Measurements from ENCODE around the gene XKR3. TPM values are rescaled to one million over a fixed set of nuclear protein-coding genes. Genes with fewer than 3 reads are reported as not detected.

Gene XKR3
- total RNA-seq, 1 experiment from 2014 or later, result not detected

GRCh38 chr22:16827506-16827905 is 2.3 kb upstream of the XKR3 start:
- H3K14ac ChIP-seq (ENCODE audit: insufficient read depth, low read length), result no peak overlapping the region
- no peak for TF ChIP-seq CTCF (conservative IDR thresholded peaks at IDR 0.05)
- no peak overlapping the region for H3K9ac ChIP-seq (ENCODE audit: extremely low read depth, insufficient read length, low read length)
- no peak overlapping the region for H3K23ac ChIP-seq (ENCODE audit: insufficient read length, low read depth, low read length)
- H2BK5ac ChIP-seq (ENCODE audit: insufficient read length, low read length), result no peak overlapping the region
- no peak overlapping the region for H3K27ac ChIP-seq (ENCODE audit: insufficient read length, low read depth, low read length)
- no peak for DNase-seq
- H2AFZ ChIP-seq (ENCODE audit: low read length), result no peak overlapping the region
- H2AK5ac ChIP-seq (ENCODE audit: insufficient read length, low read length), result no peak overlapping the region
- no peak overlapping the region for H3K56ac ChIP-seq (ENCODE audit: insufficient read length, low read depth, low read length)
- H3K79me2 ChIP-seq (ENCODE audit: insufficient read depth, low read length), result no peaks in the 10 kb centered on the region
- H2BK12ac ChIP-seq (ENCODE audit: insufficient read length, low read depth, low read length), result no peak overlapping the region
- Mint-ChIP-seq H3K4me3 (no peak overlapping the region), H3K36me3 (ENCODE audit: insufficient read depth in 1 of 3, low read depth in 3 of 3) (no peaks in the 10 kb centered on the region), H3K27ac (no peak overlapping the region), H3K4me1 (peaks cover 4 to 19% of the 10 kb centered on the region in 2 experiments; a peak in 3 of 4 replicates), H3K9me3 (peaks cover 82% of the 10 kb centered on the region in 2 experiments), H3K27me3 (ENCODE audit: low read depth) (no peaks in the 10 kb centered on the region; the same call in 1 of the 2 replicates)
- no peaks in the 10 kb centered on the region for H3K9me3 ChIP-seq (ENCODE audit: control insufficient read depth, low read depth, low read length)
- H2BK120ac ChIP-seq (ENCODE audit: low read depth, low read length, poor library complexity, severe bottlenecking), result no peak overlapping the region
- H3K4me1 ChIP-seq (ENCODE audit: insufficient read depth, low read length), result no peaks in the 10 kb centered on the region
- no peak overlapping the region for H3K18ac ChIP-seq (ENCODE audit: insufficient read length, low read depth, low read length)
- no peak overlapping the region for H3T11ph ChIP-seq (ENCODE audit: low read length)
- no peak overlapping the region for H3K4ac ChIP-seq (ENCODE audit: low read depth, low read length)
- no peak overlapping the region for H4K5ac ChIP-seq (ENCODE audit: insufficient read length, low read depth, low read length)
- no peak overlapping the region for H4K91ac ChIP-seq (ENCODE audit: insufficient read length, low read depth, low read length)
- no peak overlapping the region for H3K4me2 ChIP-seq (ENCODE audit: insufficient read depth, insufficient read length, low read length)
- WGBS (ENCODE audit: extremely low coverage, insufficient read length, low lambda C conversion rate), result no CpG with 5 or more reads among the region's 1 CpG
- no peak overlapping the region for H2BK15ac ChIP-seq (ENCODE audit: low read depth, low read length)
- no peaks in the 10 kb centered on the region for H3K27me3 ChIP-seq (ENCODE audit: insufficient read depth, low read length)
- no peak overlapping the region for H4K8ac ChIP-seq (replicated peaks; ENCODE audit: insufficient read length, low read depth, low read length)
- no peaks in the 10 kb centered on the region for H3K79me1 ChIP-seq (ENCODE audit: insufficient read depth, low read depth, low read length, poor library complexity, severe bottlenecking)
- H3K23me2 ChIP-seq (ENCODE audit: insufficient read length, low read depth, low read length, poor library complexity, severe bottlenecking), result no peaks in the 10 kb centered on the region
- H2BK20ac ChIP-seq (ENCODE audit: low read depth, low read length, poor library complexity, severe bottlenecking), result no peak overlapping the region
- no peaks in the 10 kb centered on the region for H4K20me1 ChIP-seq (ENCODE audit: control insufficient read depth, insufficient read depth, insufficient read length)

Data from H9 (cell line).